ENCODE results near the gene EEA1.

The EEA1 gene

DNA sequence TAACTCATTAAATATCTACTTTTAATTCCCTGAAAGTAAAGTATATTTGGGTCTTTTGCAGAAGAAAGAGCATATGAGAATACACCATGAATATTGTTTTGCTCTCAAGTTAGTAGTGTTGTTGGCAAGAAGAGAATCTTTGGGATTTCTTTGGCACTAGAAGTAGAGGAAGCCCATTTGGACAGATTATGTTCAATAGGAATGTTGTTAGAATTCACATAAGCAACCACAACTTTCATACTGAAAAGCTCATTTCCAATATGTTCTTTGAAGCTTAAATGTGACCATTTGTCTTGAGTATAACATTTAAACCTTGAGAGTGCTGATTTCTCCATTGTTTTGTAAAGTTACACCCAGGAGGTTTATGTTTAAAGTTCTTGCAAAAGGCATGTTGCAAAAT, 188.7 kb downstream of the EEA1 start:
- H3K36me3 ChIP-seq (ENCODE audit: control insufficient read depth, insufficient read depth, low read length), result no peaks in the 10 kb centered on the region
- no peaks in the 10 kb centered on the region for H3K27me3 ChIP-seq (replicated peaks; ENCODE audit: control insufficient read depth, insufficient read depth, low read length)
- H3K4me3 ChIP-seq (replicated peaks; ENCODE audit: low read depth, low read length), result no peak overlapping the region
- TF ChIP-seq, protein P1, sequence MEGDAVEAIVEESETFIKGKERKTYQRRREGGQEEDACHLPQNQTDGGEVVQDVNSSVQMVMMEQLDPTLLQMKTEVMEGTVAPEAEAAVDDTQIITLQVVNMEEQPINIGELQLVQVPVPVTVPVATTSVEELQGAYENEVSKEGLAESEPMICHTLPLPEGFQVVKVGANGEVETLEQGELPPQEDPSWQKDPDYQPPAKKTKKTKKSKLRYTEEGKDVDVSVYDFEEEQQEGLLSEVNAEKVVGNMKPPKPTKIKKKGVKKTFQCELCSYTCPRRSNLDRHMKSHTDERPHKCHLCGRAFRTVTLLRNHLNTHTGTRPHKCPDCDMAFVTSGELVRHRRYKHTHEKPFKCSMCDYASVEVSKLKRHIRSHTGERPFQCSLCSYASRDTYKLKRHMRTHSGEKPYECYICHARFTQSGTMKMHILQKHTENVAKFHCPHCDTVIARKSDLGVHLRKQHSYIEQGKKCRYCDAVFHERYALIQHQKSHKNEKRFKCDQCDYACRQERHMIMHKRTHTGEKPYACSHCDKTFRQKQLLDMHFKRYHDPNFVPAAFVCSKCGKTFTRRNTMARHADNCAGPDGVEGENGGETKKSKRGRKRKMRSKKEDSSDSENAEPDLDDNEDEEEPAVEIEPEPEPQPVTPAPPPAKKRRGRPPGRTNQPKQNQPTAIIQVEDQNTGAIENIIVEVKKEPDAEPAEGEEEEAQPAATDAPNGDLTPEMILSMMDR (IDR thresholded peaks at IDR 0.05; ENCODE audit: insufficient read depth, low read length, poor library complexity, severe bottlenecking), result no peak
- DNase-seq (ENCODE audit: extremely low read depth, insufficient read length), result no peak

DNA sequence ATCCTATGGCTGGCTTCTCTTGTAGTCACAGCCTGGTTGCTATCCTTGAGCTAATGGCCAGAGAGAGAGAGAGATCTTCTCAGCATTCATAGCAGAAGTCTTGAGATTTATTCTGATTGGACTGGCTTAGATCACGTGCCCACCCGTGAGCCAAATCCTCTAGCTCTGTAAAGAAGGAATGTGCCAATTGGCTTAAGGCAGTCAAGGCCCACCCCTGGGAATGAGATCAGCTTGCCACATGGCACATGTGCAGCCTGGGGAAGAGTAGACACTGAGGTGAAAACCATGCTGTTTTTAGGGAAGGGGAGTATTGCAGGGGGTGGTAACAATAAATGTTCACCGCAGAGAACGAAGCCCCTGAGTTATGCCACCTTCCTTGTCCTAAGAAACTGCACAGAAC, 190.0 kb downstream of the EEA1 start:
- no peak for DNase-seq (ENCODE audit: extremely low read depth, insufficient read length)
- TF ChIP-seq, protein P1 (IDR thresholded peaks at IDR 0.05; ENCODE audit: insufficient read depth, low read length, poor library complexity, severe bottlenecking), result no peak
- no peak overlapping the region for H3K4me3 ChIP-seq (replicated peaks; ENCODE audit: low read depth, low read length)
- H3K27me3 ChIP-seq (replicated peaks; ENCODE audit: control insufficient read depth, insufficient read depth, low read length), result no peaks in the 10 kb centered on the region
- H3K36me3 ChIP-seq (ENCODE audit: control insufficient read depth, insufficient read depth, low read length), result no peaks in the 10 kb centered on the region

DNA sequence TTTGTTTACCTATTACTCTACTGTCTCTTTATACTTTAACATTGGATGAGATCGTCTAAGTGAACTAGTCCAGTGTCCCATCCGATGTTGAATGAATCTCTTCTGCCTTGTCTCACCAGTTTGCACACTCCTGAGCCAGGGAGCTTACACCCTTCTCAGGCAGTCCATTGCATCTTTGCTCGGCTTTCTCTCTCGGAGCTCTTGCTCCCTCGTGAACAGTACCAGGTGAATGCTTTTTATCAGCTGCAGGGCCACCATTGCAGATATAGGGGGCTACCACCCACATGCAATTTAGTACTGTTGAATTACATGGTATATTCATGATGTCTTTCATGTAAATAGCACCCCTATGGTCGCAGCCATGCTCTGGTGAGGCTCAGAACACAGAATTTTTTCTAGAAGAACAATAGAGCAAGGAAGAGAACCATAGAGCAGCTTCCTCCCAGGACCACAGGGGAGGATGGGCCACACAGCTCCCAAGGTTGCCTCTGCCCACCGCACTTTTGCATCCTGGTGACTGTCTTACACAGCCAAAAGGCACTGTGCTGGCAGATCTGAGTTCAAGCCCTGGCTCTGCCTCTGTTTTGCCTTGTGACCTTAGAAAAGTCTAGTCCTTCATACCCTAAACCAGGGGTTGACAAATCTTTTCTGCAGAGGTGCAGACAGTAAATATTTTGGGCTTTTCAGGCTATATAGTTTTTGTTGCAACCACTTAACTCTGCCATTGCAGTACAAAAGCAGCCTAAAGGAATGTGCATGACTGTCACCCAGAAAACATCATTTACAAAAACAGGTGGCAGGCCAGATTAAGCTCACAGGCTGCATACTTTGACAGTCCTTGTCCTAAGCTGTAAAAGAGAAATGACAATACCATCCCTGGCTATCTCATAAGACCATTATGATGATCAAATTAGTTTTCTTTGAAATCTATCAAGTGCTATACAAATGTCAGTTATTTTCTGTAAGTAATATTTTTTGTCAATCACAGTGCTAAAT, 190.9 kb downstream of the EEA1 start:
- H3K36me3 ChIP-seq (ENCODE audit: control insufficient read depth, insufficient read depth, low read length), result no peaks in the 10 kb centered on the region
- TF ChIP-seq, protein P1 (IDR thresholded peaks at IDR 0.05; ENCODE audit: insufficient read depth, low read length, poor library complexity, severe bottlenecking), result no peak
- no peak overlapping the region for H3K4me3 ChIP-seq (replicated peaks; ENCODE audit: low read depth, low read length)
- no peak for DNase-seq (ENCODE audit: extremely low read depth, insufficient read length)
- no peaks in the 10 kb centered on the region for H3K27me3 ChIP-seq (replicated peaks; ENCODE audit: control insufficient read depth, insufficient read depth, low read length)

DNA sequence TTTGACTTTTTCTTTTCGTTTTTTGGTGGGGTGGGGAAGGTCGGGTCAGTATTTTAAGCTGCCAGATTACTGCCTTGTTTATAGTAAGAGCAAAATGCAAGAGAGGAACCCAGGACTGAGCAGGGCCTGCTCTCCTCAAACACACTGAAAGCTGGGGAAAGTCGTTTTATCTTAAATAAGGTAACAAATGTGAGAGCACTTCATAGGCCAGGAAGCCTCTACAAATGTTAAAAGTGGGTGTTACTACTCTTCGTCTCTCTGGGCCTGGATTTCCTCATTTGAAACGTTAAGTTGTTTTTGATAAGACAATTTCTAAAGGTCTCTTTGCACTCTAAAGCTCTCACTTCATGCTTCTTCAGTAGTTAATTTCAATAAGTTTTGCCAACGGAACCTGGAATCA, 192.5 kb downstream of the EEA1 start:
- TF ChIP-seq, protein P1 (IDR thresholded peaks at IDR 0.05; ENCODE audit: insufficient read depth, low read length, poor library complexity, severe bottlenecking), result no peak
- no peak for DNase-seq (ENCODE audit: extremely low read depth, insufficient read length)

DNA sequence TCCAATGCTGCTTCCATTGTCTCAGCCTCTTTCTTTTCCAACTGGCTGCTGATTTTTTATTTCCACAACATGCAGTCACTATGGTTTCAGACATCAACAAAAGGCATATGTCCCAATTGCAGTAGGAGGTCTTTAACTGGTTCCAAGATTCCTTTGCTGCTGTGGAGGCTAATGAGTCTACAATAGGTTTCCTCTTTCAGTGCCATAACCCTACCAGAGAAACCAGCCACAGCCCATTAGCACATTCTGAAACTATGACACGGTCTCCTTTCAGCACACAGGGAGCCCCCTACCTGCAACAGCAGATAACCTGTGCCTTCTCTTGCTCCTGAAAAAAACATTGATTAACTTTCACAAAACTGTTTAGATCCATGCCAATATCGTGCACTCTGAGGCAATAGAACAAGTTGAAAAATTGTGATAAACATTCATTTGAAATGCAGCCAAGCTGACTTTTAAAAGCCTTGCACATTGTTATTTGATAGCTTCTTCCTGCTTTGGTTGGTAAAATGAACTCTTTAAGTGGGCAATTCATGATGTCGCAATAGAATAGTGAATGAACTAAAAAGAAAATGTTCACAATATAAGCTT, 193.9 kb downstream of the EEA1 start:
- TF ChIP-seq, protein P1 (IDR thresholded peaks at IDR 0.05; ENCODE audit: insufficient read depth, low read length, poor library complexity, severe bottlenecking), result no peak
- no peak for DNase-seq (ENCODE audit: extremely low read depth, insufficient read length)
- Histone ChIP-seq H3K27me3 (replicated peaks; ENCODE audit: control insufficient read depth, insufficient read depth, low read length) (no peaks in the 10 kb centered on the region), H3K36me3 (ENCODE audit: control insufficient read depth, insufficient read depth, low read length) (no peaks in the 10 kb centered on the region), H3K4me3 (replicated peaks; ENCODE audit: low read depth, low read length) (no peak overlapping the region)

More for the DNA sequence above, 192.5 kb downstream of the EEA1 start:
- Histone ChIP-seq H3K4me3 (replicated peaks; ENCODE audit: low read depth, low read length) (no peak overlapping the region), H3K36me3 (ENCODE audit: control insufficient read depth, insufficient read depth, low read length) (no peaks in the 10 kb centered on the region), H3K27me3 (replicated peaks; ENCODE audit: control insufficient read depth, insufficient read depth, low read length) (no peaks in the 10 kb centered on the region)
